GM12892 (cell line): ENCODE results near the gene MAVS.

Experiments used
- POLR2A ChIP-seq: IDR thresholded peaks from 2 replicates; pipeline ENCODE4 v1.6.1; 2011; ENCODE audit warnings: low read depth, low read length, control low read depth
- POLR2AphosphoS5 ChIP-seq: IDR thresholded peaks from 2 replicates; pipeline ENCODE4 v1.6.1; 2011; ENCODE audit warnings: low read depth, low read length, control low read depth
- TAF1 ChIP-seq: IDR thresholded peaks from 2 replicates; pipeline ENCODE4 v1.6.1; 2011; ENCODE audit warnings: low read depth, mild to moderate bottlenecking, control low read depth, low read length, borderline replicate concordance

DNA sequence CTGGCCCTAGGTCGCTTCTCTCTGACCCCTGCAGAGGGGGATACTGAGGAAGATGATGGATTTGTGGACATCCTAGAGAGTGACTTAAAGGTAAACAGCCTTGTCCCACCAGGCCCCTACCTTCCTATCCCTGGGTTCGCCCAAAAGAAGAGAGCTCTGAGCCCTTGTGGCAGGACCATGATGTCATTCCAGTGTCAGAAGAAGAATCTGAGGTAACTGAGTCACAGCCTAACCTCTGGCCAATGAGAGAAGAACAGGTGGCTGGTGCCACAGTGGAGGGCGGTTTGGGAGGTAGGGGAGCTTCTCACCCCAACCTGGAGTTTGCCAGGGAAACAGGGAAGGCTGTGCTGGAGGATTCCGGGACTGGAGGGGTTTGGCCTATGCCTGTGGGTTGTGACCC, 45.3 kb upstream of the MAVS start:
- TF ChIP-seq POLR2A (no peak), TAF1 (no peak), POLR2AphosphoS5 (no peak)
